Muscle layer of colon (tissue), 2 donors: Measurements from ENCODE around the gene IQCK.
"Not testable (repeated sequence)": the region's sequence is repeated elsewhere in the genome, so short reads cannot be mapped to it uniquely, and the experiment has no call there.

Experiments used
- H3K27ac ChIP-seq: one replicate; pipeline ENCODE4 v1.7.0; 2013; ENCODE audit warnings: low read depth, mild to moderate bottlenecking, low read length, moderate library complexity
- H3K27me3 ChIP-seq, 2 donors: one replicate each; pipeline ENCODE4 v1.7.0; 2013; ENCODE audit warnings: low read length in 2 of 2, mild to moderate bottlenecking in 2 of 2; ENCODE audit not compliant: insufficient read depth in 2 of 2, control insufficient read depth in 1 of 2
- H3K36me3 ChIP-seq: one replicate; pipeline ENCODE4 v1.7.0; 2013; ENCODE audit warnings: mild to moderate bottlenecking, low read length; ENCODE audit not compliant: insufficient read depth
- H3K4me1 ChIP-seq: one replicate; pipeline ENCODE4 v1.7.0; 2013; ENCODE audit warnings: mild to moderate bottlenecking, low read length; ENCODE audit not compliant: insufficient read depth
- H3K4me3 ChIP-seq, 2 donors: one replicate each; pipeline ENCODE4 v1.7.0; 2013; ENCODE audit warnings: low read length in 2 of 2, low read depth in 1 of 2, mild to moderate bottlenecking in 1 of 2, moderate library complexity in 1 of 2
- H3K9ac ChIP-seq: one replicate; pipeline ENCODE4 v1.7.0; 2013; ENCODE audit warnings: low read length
- H3K9me3 ChIP-seq: one replicate; pipeline ENCODE4 v1.7.0; 2013; ENCODE audit warnings: mild to moderate bottlenecking, low read length
- donor health status: abdominal sarcoma.
- donor health status: Adenocarcinoma of cecum.

The IQCK gene

GRCh38 chr16:19710991-19711545 lies 7.0 kb upstream of the IQCK start:
- peaks cover 34% of the 10 kb centered on the region for H3K36me3 ChIP-seq
- H3K27ac ChIP-seq: no peak overlapping the region

GRCh38 chr16:19711643-19712042 lies 6.4 kb upstream of the IQCK start:
- Histone ChIP-seq H3K27ac (no peak overlapping the region), H3K9me3 (no peaks in the 10 kb centered on the region), H3K4me3 (no peak overlapping the region), H3K27me3 (no peaks in the 10 kb centered on the region), H3K36me3 (peaks cover 34% of the 10 kb centered on the region), H3K9ac (no peak overlapping the region), H3K4me1 (peaks cover 6% of the 10 kb centered on the region)

More at GRCh38 chr16:19710991-19711545, 7.0 kb upstream of the IQCK start:
- no peak overlapping the region for H3K9ac ChIP-seq
- H3K4me3 ChIP-seq: no peak overlapping the region
- no peaks in the 10 kb centered on the region for H3K27me3 ChIP-seq
- H3K4me1 ChIP-seq: peaks cover under 1% of the 10 kb centered on the region
- H3K9me3 ChIP-seq: no peaks in the 10 kb centered on the region

GRCh38 chr16:19712418-19713058 lies 5.5 kb upstream of the IQCK start:
- Histone ChIP-seq H3K27me3 (no peaks in the 10 kb centered on the region), H3K9me3 (no peaks in the 10 kb centered on the region), H3K36me3 (peaks cover 34% of the 10 kb centered on the region), H3K4me3 (no peak overlapping the region), H3K4me1 (peaks cover 13% of the 10 kb centered on the region), H3K27ac (no peak overlapping the region), H3K9ac (no peak overlapping the region)

GRCh38 chr16:19713697-19714096 lies 4.4 kb upstream of the IQCK start:
- H3K36me3 ChIP-seq: peaks cover 32% of the 10 kb centered on the region
- no peaks in the 10 kb centered on the region for H3K27me3 ChIP-seq
- peaks cover 13% of the 10 kb centered on the region for H3K4me1 ChIP-seq
- no peaks in the 10 kb centered on the region for H3K9me3 ChIP-seq
- H3K9ac ChIP-seq: no peak overlapping the region
- H3K27ac ChIP-seq: no peak overlapping the region
- no peak overlapping the region for H3K4me3 ChIP-seq

GRCh38 chr16:19715566-19715965 lies 2.5 kb upstream of the IQCK start:
- H3K9ac ChIP-seq: no peak overlapping the region

GRCh38 chr16:19716183-19716582 lies 1.9 kb upstream of the IQCK start:
- H3K9ac ChIP-seq: no peak overlapping the region
- peaks cover 15% of the 10 kb centered on the region for H3K36me3 ChIP-seq
- no peak overlapping the region for H3K4me3 ChIP-seq
- no peak overlapping the region for H3K27ac ChIP-seq
- no peaks in the 10 kb centered on the region for H3K27me3 ChIP-seq
- no peaks in the 10 kb centered on the region for H3K9me3 ChIP-seq
- H3K4me1 ChIP-seq: peaks cover 20% of the 10 kb centered on the region

More at GRCh38 chr16:19715566-19715965, 2.5 kb upstream of the IQCK start:
- no peak overlapping the region for H3K27ac ChIP-seq
- peaks cover 20% of the 10 kb centered on the region for H3K4me1 ChIP-seq
- no peaks in the 10 kb centered on the region for H3K9me3 ChIP-seq
- H3K27me3 ChIP-seq: no peaks in the 10 kb centered on the region
- no peak overlapping the region for H3K4me3 ChIP-seq
- H3K36me3 ChIP-seq: peaks cover 17% of the 10 kb centered on the region

GRCh38 chr16:19716728-19717127 lies 1.3 kb upstream of the IQCK start:
- H3K27me3 ChIP-seq, H3K9me3 ChIP-seq, H3K27ac ChIP-seq, H3K9ac ChIP-seq: not testable (repeated sequence)
- Histone ChIP-seq H3K4me3 (peak overlapping the region in 1 of 2 donors; percentile 94), H3K4me1 (peaks cover 20% of the 10 kb centered on the region), H3K36me3 (peaks cover 15% of the 10 kb centered on the region)

- H3K9me3 ChIP-seq: no peaks in the 10 kb centered on the region
- H3K27me3 ChIP-seq: no peaks in the 10 kb centered on the region
- H3K4me3 ChIP-seq: peak overlapping the region; percentile 91 to 94
- peaks cover 15% of the 10 kb centered on the region for H3K36me3 ChIP-seq
- H3K9ac ChIP-seq: peak overlapping the region; percentile 51
- peaks cover 20% of the 10 kb centered on the region for H3K4me1 ChIP-seq
- peak overlapping the region; percentile 36 for H3K27ac ChIP-seq
Measured at GRCh38 chr16:19717314-19717713, 757 bp upstream of the IQCK start.

- no peaks in the 10 kb centered on the region for H3K9me3 ChIP-seq
- no peaks in the 10 kb centered on the region for H3K27me3 ChIP-seq
- peaks cover 4% of the 10 kb centered on the region for H3K36me3 ChIP-seq
- peak overlapping the region; percentile 91 to 94 for H3K4me3 ChIP-seq
- peak overlapping the region; percentile 33 for H3K9ac ChIP-seq
- peaks cover 20% of the 10 kb centered on the region for H3K4me1 ChIP-seq
- H3K27ac ChIP-seq: peak overlapping the region; percentile 36
Measured at GRCh38 chr16:19718624-19718965, 524 bp downstream of the IQCK start.

- Histone ChIP-seq H3K9ac (no peak overlapping the region), H3K27me3 (no peaks in the 10 kb centered on the region), H3K4me3 (no peak overlapping the region), H3K9me3 (no peaks in the 10 kb centered on the region), H3K36me3 (no peaks in the 10 kb centered on the region), H3K27ac (no peak overlapping the region), H3K4me1 (peaks cover 7% of the 10 kb centered on the region)
Measured at GRCh38 chr16:19722269-19722952, 4.3 kb downstream of the IQCK start.

GRCh38 chr16:19722981-19723380 lies 4.9 kb downstream of the IQCK start:
- no peaks in the 10 kb centered on the region for H3K9me3 ChIP-seq
- H3K27me3 ChIP-seq: no peaks in the 10 kb centered on the region
- no peak overlapping the region for H3K9ac ChIP-seq
- H3K27ac ChIP-seq: no peak overlapping the region
- no peaks in the 10 kb centered on the region for H3K36me3 ChIP-seq
- peaks cover 7% of the 10 kb centered on the region for H3K4me1 ChIP-seq
- H3K4me3 ChIP-seq: no peak overlapping the region

- no peak overlapping the region for H3K27ac ChIP-seq
- H3K36me3 ChIP-seq: no peaks in the 10 kb centered on the region
- H3K27me3 ChIP-seq: no peaks in the 10 kb centered on the region
- no peak overlapping the region for H3K9ac ChIP-seq
- no peak overlapping the region for H3K4me3 ChIP-seq
- H3K9me3 ChIP-seq: no peaks in the 10 kb centered on the region
- no peaks in the 10 kb centered on the region for H3K4me1 ChIP-seq
Measured at GRCh38 chr16:19728636-19728965, 10.5 kb downstream of the IQCK start.
